Muscle layer of colon (tissue), 2 donors: Measurements from ENCODE around the gene SNRPB.
"Not testable (repeated sequence)": the region's sequence is repeated elsewhere in the genome, so short reads cannot be mapped to it uniquely, and the experiment has no call there.

Experiments used
- H3K27ac ChIP-seq: one replicate; pipeline ENCODE4 v1.7.0; 2013; ENCODE audit warnings: low read depth, mild to moderate bottlenecking, low read length, moderate library complexity
- H3K27me3 ChIP-seq, 2 donors: one replicate each; pipeline ENCODE4 v1.7.0; 2013; ENCODE audit warnings: low read length in 2 of 2, mild to moderate bottlenecking in 2 of 2; ENCODE audit not compliant: insufficient read depth in 2 of 2, control insufficient read depth in 1 of 2
- H3K36me3 ChIP-seq: one replicate; pipeline ENCODE4 v1.7.0; 2013; ENCODE audit warnings: mild to moderate bottlenecking, low read length; ENCODE audit not compliant: insufficient read depth
- H3K4me1 ChIP-seq: one replicate; pipeline ENCODE4 v1.7.0; 2013; ENCODE audit warnings: mild to moderate bottlenecking, low read length; ENCODE audit not compliant: insufficient read depth
- H3K4me3 ChIP-seq, 2 donors: one replicate each; pipeline ENCODE4 v1.7.0; 2013; ENCODE audit warnings: low read length in 2 of 2, low read depth in 1 of 2, mild to moderate bottlenecking in 1 of 2, moderate library complexity in 1 of 2
- H3K9ac ChIP-seq: one replicate; pipeline ENCODE4 v1.7.0; 2013; ENCODE audit warnings: low read length
- H3K9me3 ChIP-seq: one replicate; pipeline ENCODE4 v1.7.0; 2013; ENCODE audit warnings: mild to moderate bottlenecking, low read length
- donor health status: abdominal sarcoma.
- donor health status: Adenocarcinoma of cecum.

The SNRPB gene

DNA sequence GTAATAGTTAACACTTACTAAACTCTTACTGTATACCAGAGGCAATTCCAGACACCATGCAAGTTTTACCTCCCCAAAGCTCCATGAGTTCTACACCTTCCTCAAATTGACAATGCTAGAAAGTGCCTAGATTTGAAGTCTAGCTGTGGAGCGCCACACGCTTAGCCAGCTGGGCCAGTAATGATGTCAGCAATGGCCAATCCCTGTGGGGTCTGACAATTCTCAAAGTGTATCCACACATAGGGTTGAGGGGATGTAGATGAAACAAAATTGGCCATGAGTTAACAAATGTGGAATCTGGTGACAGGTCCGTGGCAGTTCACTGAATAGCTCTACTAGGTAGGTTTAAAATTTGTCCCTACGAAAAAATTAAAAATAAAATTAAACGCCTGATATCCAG lies 36.9 kb upstream of the SNRPB start:
- no peak overlapping the region for H3K9ac ChIP-seq
- no peaks in the 10 kb centered on the region for H3K9me3 ChIP-seq

DNA sequence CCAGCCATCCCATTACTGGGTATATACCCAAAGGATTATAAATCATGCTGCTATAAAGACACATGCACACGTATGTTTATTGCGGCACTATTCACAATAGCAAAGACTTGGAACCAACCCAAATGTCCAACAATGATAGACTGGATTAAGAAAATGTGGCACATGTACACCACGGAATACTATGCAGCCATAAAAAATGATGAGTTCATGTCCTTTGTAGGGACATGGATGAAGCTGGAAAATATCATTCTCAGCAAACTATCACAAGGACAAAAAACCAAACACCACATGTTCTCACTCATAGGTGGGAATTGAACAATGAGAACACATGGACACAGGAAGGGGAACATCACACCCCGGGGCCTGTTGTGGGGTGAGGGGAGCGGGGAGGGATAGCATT lies 35.8 kb upstream of the SNRPB start:
- H3K4me3 ChIP-seq, H3K27ac ChIP-seq, H3K9me3 ChIP-seq, H3K4me1 ChIP-seq, H3K36me3 ChIP-seq, H3K27me3 ChIP-seq, H3K9ac ChIP-seq: not testable (repeated sequence)

More for the DNA sequence above, 36.9 kb upstream of the SNRPB start:
- Histone ChIP-seq H3K27me3 (no peaks in the 10 kb centered on the region), H3K36me3 (no peaks in the 10 kb centered on the region), H3K27ac (no peak overlapping the region), H3K4me1 (peaks cover 10% of the 10 kb centered on the region), H3K4me3 (peak overlapping the region in 1 of 2 donors; percentile 98)

DNA sequence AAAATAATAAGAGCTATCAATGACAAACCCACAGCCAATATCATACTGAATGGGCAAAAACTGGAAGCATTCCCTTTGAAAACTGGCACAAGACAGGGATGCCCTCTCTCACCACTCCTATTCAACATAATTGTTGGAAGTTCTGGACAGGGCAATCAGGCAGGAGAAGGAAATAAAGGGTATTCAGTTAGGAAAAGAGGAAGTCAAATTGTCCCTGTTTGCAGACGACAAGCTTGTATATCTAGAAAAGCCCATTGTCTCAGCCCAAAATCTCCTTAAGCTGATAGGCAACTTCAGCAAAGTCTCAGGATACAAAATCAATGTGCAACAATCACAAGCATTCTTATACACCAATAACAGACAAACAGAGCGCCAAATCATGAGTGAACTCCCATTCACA lies 34.2 kb upstream of the SNRPB start:
- H3K27me3 ChIP-seq, H3K27ac ChIP-seq, H3K36me3 ChIP-seq, H3K4me3 ChIP-seq, H3K9me3 ChIP-seq, H3K4me1 ChIP-seq, H3K9ac ChIP-seq: not testable (repeated sequence)

DNA sequence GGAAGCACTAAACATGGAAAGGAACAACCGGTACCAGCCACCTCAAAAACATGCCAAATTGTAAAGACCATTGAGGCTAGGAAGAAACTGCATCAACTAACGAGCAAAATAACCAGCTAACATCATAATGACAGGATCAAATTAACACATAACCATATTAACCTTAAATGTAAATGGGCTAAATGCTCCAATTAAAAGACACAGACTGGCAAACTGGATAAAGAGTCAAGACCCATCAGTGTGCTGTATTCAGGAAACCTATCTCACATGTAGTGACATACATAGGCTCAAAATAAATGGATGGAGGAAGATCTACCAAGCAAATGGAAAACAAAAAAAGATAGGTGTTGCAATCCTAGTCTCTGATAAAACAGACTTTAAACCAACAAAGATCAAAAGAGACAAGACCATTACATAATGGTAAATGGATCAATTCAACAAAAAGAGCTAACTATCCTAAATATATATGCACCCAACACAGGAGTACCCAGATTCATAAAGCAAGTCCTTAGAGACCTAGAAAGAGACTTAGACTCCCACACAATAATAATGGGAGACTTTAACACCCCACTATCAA lies 32.3 kb upstream of the SNRPB start:
- H3K4me1 ChIP-seq, H3K9me3 ChIP-seq, H3K4me3 ChIP-seq, H3K9ac ChIP-seq, H3K27me3 ChIP-seq, H3K27ac ChIP-seq: not testable (repeated sequence)
- peaks cover 15% of the 10 kb centered on the region for H3K36me3 ChIP-seq

DNA sequence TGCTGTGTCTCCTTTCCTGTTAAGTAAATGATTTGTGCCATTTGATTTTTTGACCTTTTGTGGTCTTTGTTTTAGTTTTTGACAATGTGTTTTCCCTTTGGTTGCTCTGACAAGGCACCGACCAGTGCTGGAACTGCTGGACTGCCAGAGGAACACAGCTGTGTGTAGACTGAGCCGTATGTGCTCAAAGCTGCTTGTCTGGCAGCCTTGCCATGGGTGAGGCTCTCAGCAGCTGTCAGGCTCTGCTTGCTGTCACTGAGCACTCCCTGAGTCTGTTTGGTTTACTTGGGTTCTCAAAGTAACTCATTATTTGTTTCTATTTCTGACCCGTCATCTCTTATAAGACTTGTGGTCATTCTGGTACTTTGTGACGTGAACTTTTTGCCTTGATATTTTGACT lies 15.1 kb upstream of the SNRPB start:
- Histone ChIP-seq H3K27ac (no peak overlapping the region), H3K9ac (no peak overlapping the region), H3K4me3 (no peak overlapping the region), H3K36me3 (peaks cover 56% of the 10 kb centered on the region), H3K9me3 (no peaks in the 10 kb centered on the region), H3K4me1 (no peaks in the 10 kb centered on the region), H3K27me3 (no peaks in the 10 kb centered on the region)

DNA sequence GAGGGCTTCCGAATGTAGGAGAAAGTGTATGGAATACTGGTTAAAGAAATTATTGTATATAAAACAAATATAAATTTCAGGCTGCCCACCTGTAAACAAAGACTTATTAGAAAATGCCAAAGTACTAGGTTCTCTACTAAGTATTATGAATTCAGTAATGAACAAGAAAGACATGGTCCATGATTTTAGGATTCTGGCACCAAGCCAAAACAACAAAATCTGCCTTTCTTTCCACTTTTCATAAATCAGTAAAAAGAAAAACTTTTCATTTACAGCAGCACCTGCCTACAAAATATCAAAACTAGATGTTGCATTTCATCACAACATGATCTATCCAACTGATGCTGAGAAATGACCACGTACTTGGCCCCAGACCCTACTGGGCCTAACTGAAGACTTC lies 14.5 kb upstream of the SNRPB start:
- Histone ChIP-seq H3K27ac (no peak overlapping the region), H3K4me3 (no peak overlapping the region), H3K9ac (no peak overlapping the region), H3K27me3 (no peaks in the 10 kb centered on the region), H3K9me3 (no peaks in the 10 kb centered on the region), H3K36me3 (peaks cover 56% of the 10 kb centered on the region), H3K4me1 (no peaks in the 10 kb centered on the region)

DNA sequence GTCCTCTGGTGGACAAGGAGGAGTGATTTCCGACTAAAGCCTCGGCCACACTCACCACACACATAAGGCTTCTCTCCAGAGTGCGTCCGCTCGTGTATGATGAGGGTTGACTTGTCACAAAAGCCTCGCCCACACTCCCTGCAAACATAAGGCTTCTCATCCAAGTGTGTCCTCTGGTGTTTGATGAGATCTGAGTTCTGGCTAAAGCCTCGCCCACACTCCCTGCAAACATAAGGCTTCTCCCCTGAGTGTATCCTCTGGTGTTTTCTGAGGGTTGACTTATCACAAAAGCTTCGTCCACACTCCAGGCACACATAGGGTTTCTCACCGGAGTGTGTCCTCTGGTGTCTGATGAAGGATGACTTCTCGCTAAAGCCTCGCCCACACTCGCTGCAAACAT lies 12.9 kb upstream of the SNRPB start:
- Histone ChIP-seq H3K36me3 (peaks cover 46% of the 10 kb centered on the region), H3K9ac (no peak overlapping the region)

DNA sequence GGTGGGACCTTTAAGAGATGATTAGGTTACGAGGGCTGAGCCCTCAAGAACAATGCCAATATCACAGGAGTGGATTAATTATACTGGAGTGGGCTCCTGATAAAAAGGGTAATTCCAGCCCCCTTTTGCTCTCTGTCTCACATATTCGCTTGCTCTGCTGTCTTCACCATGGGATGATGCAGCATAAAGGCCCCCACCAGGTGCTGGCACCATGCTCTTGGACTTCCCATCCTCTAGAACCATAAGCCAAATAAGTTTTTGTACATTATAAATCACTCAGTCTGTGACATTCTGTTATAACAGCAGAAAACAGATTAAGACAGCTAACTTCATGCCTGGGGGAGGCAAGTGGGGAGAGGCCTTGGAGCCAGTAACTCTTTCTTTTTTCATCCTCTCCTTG lies 9.8 kb upstream of the SNRPB start:
- no peaks in the 10 kb centered on the region for H3K9me3 ChIP-seq
- no peak overlapping the region for H3K4me3 ChIP-seq
- no peaks in the 10 kb centered on the region for H3K27me3 ChIP-seq
- H3K27ac ChIP-seq, result no peak overlapping the region
- peaks cover 28% of the 10 kb centered on the region for H3K36me3 ChIP-seq
- H3K4me1 ChIP-seq, result no peaks in the 10 kb centered on the region
- no peak overlapping the region for H3K9ac ChIP-seq

More for the DNA sequence above, 12.9 kb upstream of the SNRPB start:
- no peaks in the 10 kb centered on the region for H3K27me3 ChIP-seq
- no peaks in the 10 kb centered on the region for H3K9me3 ChIP-seq
- no peak overlapping the region for H3K27ac ChIP-seq
- no peak overlapping the region for H3K4me3 ChIP-seq
- H3K4me1 ChIP-seq, result no peaks in the 10 kb centered on the region

DNA sequence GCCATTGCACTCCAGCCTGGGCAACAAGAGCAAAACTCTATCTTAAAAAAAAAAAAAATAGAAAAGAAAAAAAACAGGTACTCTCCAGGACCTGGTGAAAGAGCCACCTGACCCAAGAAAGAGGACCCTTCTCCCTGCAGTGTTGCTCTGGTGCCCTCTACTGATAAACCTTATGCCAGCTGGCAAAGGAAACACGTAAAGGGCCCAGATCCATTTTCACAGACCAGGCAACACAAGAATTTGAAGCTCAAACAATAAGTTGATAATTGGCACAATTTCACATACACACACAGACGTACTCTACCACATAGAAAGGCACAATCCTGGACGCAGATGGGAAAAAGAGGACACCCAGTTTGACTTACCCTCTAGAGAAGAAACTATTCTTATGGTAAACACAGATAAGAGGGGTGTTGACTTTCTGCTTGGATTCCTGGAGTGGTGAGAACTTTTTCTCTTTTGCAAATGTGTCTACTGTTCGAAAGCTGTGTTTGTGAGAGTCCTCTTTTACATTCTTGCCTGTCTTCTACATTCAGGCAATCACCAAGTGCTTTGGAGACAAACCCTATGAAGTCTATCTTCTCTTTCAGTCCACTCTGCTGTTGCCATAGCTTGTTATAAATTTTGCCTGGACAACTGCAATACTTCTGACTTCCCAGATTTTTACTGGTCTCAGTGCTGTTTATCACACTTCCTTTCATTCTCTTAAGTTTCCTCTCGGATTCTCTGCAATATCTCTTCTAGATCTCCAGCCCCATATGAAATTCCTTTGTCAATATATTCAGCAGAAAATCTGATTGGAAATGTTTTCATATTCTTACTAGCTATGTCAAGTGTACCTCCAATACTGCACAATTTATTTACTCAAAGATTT lies 6.4 kb upstream of the SNRPB start:
- Histone ChIP-seq H3K9ac (no peak overlapping the region), H3K27ac (no peak overlapping the region), H3K36me3 (no peaks in the 10 kb centered on the region), H3K9me3 (no peaks in the 10 kb centered on the region), H3K27me3 (no peaks in the 10 kb centered on the region), H3K4me1 (no peaks in the 10 kb centered on the region), H3K4me3 (no peak overlapping the region)

DNA sequence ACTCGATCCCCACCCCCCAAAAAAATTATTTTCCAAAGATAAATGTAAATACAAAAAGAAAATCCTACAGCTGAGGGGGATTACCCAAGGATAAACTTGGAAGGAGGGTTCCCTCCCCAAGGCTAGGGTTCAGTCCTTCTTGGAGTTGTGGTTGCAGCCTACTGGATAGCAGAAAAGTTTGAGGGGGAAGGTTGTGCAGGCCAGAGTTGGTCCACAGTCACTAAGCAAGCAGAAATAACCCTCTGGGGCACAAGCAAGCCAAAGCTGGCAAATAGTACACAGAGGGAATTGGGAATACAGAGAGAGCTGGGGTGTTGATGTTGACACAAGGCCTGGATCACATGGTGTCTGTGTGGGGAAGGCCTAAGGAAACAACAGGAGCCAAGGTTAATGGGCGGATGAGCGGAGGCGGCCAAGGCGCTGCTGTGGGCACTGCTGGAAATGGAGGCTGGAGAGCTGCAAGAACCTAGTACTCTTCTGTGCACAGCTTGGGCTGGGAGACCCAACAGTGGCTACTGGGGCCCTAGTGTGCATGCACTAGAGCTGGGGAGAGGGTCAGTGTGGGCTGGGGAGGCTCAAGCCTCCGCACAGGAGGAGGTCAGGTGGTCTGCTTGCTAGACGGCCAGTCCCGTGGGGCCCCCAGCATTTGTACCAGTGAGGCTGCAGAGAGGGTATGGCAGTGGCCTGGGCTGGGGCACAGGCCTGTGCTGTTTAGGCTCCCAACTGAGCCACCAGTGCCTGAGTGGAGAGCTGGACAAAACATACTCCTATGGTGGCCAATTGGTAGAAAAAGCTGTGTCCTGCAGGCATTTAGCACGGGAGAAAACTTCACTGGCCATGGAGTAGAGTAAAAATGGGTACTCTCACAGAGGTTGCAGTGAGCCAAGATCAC lies 5.5 kb upstream of the SNRPB start:
- no peak overlapping the region for H3K9ac ChIP-seq
- H3K27me3 ChIP-seq, result no peaks in the 10 kb centered on the region
- H3K27ac ChIP-seq, result no peak overlapping the region
- no peaks in the 10 kb centered on the region for H3K9me3 ChIP-seq
- H3K36me3 ChIP-seq, result no peaks in the 10 kb centered on the region
- no peak overlapping the region for H3K4me3 ChIP-seq
- H3K4me1 ChIP-seq, result no peaks in the 10 kb centered on the region

DNA sequence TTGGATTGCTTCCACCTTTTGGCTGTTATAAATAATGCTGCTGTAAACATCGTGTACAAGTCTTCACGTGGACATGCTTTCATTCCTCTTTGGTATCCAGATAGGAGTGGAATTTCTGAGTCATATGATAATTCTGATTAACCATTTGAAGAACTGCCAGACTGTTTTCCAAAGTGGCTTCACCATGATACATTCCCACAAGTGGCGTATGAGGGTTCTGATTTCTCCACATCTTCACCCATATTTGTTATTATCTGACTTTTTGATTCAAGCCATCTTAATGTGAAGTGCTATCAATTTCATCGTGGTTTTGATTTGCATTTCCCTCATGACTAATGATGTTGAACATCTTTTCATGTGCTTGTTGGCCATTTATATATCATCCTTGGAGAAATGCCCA lies 2.9 kb upstream of the SNRPB start:
- no peak overlapping the region for H3K4me3 ChIP-seq
- H3K4me1 ChIP-seq, result peaks cover 9% of the 10 kb centered on the region
- H3K27ac ChIP-seq, result no peak overlapping the region
- H3K27me3 ChIP-seq, result no peaks in the 10 kb centered on the region
- H3K9ac ChIP-seq, result no peak overlapping the region
- no peaks in the 10 kb centered on the region for H3K9me3 ChIP-seq
- H3K36me3 ChIP-seq, result no peaks in the 10 kb centered on the region
